Measurements from ENCODE around the gene RRP15. TPM values are rescaled to one million over a fixed set of nuclear protein-coding genes. Genes with fewer than 3 reads are reported as not detected.

The RRP15 gene
- total RNA-seq, 1 experiment from 2014 or later: 25.5 TPM

DNA sequence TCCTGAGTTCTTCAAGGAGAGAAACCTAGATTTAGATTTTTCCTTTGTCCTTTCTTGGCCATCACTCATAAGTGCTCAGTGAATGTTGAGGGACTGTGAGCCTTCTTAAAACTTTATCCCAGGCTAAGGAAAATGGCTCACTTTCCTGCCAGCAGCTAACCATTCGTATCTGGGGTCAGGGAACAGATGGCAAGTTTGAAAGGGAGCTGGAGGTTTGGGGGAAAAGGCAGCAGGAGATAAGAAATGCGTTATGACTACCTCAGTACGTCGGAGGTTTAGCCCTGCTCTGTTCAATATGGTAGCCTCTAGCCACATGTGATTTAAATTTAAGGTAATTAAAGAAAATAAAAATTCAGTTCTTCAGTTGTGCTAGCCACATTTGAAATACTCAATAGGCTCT, 13.3 kb downstream of the RRP15 start:
- Histone ChIP-seq H3K9me2 (ENCODE audit: insufficient read depth) (no peaks in the 10 kb centered on the region), H3K79me2 (ENCODE audit: insufficient read depth, low read length) (peaks cover 98% of the 10 kb centered on the region), H3K9me3 (ENCODE audit: control insufficient read depth in 1 of 2, insufficient read depth in 1 of 2, low read depth in 1 of 2, low read length in 2 of 2) (no peaks in the 10 kb centered on the region), H3K4me2 (ENCODE audit: low read length) (no peak overlapping the region), H3K36me3 (ENCODE audit: control insufficient read depth in 1 of 2, insufficient read depth in 2 of 2, low read length in 2 of 2) (no peaks in the 10 kb centered on the region; a peak in 3 of 4 replicates), H3K27me3 (ENCODE audit: insufficient read depth, low read length) (no peaks in the 10 kb centered on the region), H3K4me1 (ENCODE audit: control insufficient read depth in 1 of 2, insufficient read depth in 2 of 2, low read length in 2 of 2) (no peaks in the 10 kb centered on the region), H3K27ac (ENCODE audit: low read depth, low read length) (no peak overlapping the region), H3K4me3 (replicated peaks in 1 of 2; ENCODE audit: low read depth in 1 of 2, low read length in 2 of 2) (no peak overlapping the region), H2AFZ (ENCODE audit: low read depth, low read length, poor library complexity, severe bottlenecking) (no peak overlapping the region), H4K20me1 (ENCODE audit: insufficient read depth) (peaks cover 8% of the 10 kb centered on the region; the same call in 1 of the 2 replicates), H3K9ac (ENCODE audit: low read length) (no peak overlapping the region)
- no peak for DNase-seq (ENCODE audit: low read depth, low spot score)
- ChIA-PET POLR2A (no interaction called here), CTCF (interaction anchor here (1.2 to 2.2 kb wide), 2 partner anchors 17 to 1269 kb away, joined by 3 to 6 read pairs; no protein-coding TSS in a partner anchor), RAD21 (ENCODE audit: low non-redundant PET in 1 of 2, low total read pairs in 2 of 2, uncharacterized antibody in 2 of 2, unreplicated experiment in 2 of 2) (no interaction called here)
- intact Hi-C loops (cut with micrococcal nuclease): no loop called here
- ATAC-seq: no peak
- no peak for TF ChIP-seq RAD21 (IDR thresholded peaks at IDR 0.05; ENCODE audit: low read depth)
- no peak for TF ChIP-seq SP1 (IDR thresholded peaks at IDR 0.05; ENCODE audit: low read depth)
- TF ChIP-seq TCF7L2 (IDR thresholded peaks at IDR 0.05; ENCODE audit: borderline replicate concordance, extremely low read depth, insufficient read depth, insufficient read length): no peak
- TF ChIP-seq, protein P1, sequence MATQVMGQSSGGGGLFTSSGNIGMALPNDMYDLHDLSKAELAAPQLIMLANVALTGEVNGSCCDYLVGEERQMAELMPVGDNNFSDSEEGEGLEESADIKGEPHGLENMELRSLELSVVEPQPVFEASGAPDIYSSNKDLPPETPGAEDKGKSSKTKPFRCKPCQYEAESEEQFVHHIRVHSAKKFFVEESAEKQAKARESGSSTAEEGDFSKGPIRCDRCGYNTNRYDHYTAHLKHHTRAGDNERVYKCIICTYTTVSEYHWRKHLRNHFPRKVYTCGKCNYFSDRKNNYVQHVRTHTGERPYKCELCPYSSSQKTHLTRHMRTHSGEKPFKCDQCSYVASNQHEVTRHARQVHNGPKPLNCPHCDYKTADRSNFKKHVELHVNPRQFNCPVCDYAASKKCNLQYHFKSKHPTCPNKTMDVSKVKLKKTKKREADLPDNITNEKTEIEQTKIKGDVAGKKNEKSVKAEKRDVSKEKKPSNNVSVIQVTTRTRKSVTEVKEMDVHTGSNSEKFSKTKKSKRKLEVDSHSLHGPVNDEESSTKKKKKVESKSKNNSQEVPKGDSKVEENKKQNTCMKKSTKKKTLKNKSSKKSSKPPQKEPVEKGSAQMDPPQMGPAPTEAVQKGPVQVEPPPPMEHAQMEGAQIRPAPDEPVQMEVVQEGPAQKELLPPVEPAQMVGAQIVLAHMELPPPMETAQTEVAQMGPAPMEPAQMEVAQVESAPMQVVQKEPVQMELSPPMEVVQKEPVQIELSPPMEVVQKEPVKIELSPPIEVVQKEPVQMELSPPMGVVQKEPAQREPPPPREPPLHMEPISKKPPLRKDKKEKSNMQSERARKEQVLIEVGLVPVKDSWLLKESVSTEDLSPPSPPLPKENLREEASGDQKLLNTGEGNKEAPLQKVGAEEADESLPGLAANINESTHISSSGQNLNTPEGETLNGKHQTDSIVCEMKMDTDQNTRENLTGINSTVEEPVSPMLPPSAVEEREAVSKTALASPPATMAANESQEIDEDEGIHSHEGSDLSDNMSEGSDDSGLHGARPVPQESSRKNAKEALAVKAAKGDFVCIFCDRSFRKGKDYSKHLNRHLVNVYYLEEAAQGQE (IDR thresholded peaks at IDR 0.05; ENCODE audit: low read depth): no peak
- TF ChIP-seq, protein P2, sequence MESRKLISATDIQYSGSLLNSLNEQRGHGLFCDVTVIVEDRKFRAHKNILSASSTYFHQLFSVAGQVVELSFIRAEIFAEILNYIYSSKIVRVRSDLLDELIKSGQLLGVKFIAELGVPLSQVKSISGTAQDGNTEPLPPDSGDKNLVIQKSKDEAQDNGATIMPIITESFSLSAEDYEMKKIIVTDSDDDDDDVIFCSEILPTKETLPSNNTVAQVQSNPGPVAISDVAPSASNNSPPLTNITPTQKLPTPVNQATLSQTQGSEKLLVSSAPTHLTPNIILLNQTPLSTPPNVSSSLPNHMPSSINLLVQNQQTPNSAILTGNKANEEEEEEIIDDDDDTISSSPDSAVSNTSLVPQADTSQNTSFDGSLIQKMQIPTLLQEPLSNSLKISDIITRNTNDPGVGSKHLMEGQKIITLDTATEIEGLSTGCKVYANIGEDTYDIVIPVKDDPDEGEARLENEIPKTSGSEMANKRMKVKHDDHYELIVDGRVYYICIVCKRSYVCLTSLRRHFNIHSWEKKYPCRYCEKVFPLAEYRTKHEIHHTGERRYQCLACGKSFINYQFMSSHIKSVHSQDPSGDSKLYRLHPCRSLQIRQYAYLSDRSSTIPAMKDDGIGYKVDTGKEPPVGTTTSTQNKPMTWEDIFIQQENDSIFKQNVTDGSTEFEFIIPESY (IDR thresholded peaks at IDR 0.05; ENCODE audit: extremely low read depth, insufficient replicate concordance, low read length): no peak
- TF ChIP-seq CTCF (IDR thresholded peaks at IDR 0.05 in 2 of 3, conservative IDR thresholded peaks at IDR 0.05 in 1 of 3; ENCODE audit: borderline replicate concordance in 1 of 3, insufficient read depth in 1 of 3, low read depth in 2 of 3, low read length in 2 of 3): no peak
- no peak for TF ChIP-seq POLR2A (IDR thresholded peaks at IDR 0.05; ENCODE audit: borderline replicate concordance, extremely low read depth, insufficient read depth, insufficient read length)
- no peak for TF ChIP-seq ZFX (IDR thresholded peaks at IDR 0.05)
- TF ChIP-seq EGR1 (IDR thresholded peaks at IDR 0.05; ENCODE audit: low read depth): no peak
- no peak for TF ChIP-seq CBX3 (IDR thresholded peaks at IDR 0.05; ENCODE audit: low read depth)
- no peak for TF ChIP-seq EZH2 (IDR thresholded peaks at IDR 0.05)
- no peak for TF ChIP-seq FOSL1 (IDR thresholded peaks at IDR 0.05; ENCODE audit: low read depth)
- TF ChIP-seq ELF1 (IDR thresholded peaks at IDR 0.05; ENCODE audit: borderline replicate concordance, low read depth): no peak
- TF ChIP-seq SIN3A (IDR thresholded peaks at IDR 0.05; ENCODE audit: low read depth): no peak
- no TSS peak for BruUV-seq (replicated peaks)
